ENCODE results near the gene ARHGDIA.
A peak's percentile ranks its signal among the peaks of the same experiment; 100 is the strongest.

Gene ARHGDIA

DNA sequence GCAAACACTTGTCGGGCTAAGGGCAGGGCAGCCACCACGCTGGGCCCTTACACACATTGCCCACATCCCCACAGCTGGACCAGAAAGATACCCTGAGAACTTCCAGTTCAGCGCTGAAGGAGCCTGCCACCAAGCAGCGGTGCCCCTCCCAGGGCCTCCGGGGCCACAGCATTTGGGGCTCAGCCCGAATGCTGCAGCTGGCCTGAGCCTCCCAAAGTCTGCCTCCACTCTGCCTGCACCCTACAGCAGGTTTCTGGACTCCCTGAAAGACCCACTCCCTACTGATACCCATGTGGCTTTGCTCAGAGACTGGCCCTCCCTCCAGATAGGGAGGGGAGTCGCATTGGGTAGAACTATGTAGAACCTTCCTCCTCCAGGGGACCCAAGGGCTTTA, 39.6 kb downstream of the ARHGDIA start:
- Histone ChIP-seq H3K27me3 (ENCODE audit: insufficient read depth, poor library complexity, severe bottlenecking) (no peaks in the 10 kb centered on the region), H3K4me1 (ENCODE audit: insufficient read depth, poor library complexity, severe bottlenecking) (peaks cover 8% of the 10 kb centered on the region)

DNA sequence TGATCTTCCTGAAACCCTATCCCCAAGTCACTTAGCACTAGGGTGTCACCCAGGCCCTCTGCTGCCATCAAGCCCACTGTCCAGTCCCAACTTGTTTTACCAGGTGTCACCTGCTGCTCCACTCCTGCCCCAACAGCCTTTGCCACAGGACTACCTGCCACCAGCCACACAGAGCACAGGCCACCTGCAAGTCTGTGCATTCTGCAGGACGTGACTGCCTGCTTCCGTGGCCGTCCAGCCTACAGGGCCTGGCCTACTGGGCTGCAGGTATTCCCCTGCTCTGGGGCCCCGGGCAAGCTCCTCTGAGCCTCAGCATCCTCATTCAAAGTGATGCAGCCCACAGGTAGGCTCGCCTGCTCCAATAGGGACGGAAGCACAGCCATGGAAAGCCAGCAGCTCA, 41.3 kb downstream of the ARHGDIA start:
- TF ChIP-seq, protein P1, sequence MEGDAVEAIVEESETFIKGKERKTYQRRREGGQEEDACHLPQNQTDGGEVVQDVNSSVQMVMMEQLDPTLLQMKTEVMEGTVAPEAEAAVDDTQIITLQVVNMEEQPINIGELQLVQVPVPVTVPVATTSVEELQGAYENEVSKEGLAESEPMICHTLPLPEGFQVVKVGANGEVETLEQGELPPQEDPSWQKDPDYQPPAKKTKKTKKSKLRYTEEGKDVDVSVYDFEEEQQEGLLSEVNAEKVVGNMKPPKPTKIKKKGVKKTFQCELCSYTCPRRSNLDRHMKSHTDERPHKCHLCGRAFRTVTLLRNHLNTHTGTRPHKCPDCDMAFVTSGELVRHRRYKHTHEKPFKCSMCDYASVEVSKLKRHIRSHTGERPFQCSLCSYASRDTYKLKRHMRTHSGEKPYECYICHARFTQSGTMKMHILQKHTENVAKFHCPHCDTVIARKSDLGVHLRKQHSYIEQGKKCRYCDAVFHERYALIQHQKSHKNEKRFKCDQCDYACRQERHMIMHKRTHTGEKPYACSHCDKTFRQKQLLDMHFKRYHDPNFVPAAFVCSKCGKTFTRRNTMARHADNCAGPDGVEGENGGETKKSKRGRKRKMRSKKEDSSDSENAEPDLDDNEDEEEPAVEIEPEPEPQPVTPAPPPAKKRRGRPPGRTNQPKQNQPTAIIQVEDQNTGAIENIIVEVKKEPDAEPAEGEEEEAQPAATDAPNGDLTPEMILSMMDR (IDR thresholded peaks at IDR 0.05; ENCODE audit: poor library complexity, severe bottlenecking): no peak
- Histone ChIP-seq H3K27me3 (ENCODE audit: insufficient read depth, poor library complexity, severe bottlenecking) (no peaks in the 10 kb centered on the region), H3K36me3 (ENCODE audit: low read depth) (no peaks in the 10 kb centered on the region), H3K4me3 (ENCODE audit: severe bottlenecking) (no peak overlapping the region), H3K27ac (ENCODE audit: poor library complexity, severe bottlenecking) (no peak overlapping the region), H3K4me1 (ENCODE audit: insufficient read depth, poor library complexity, severe bottlenecking) (peaks cover 8% of the 10 kb centered on the region), H3K9me3 (ENCODE audit: severe bottlenecking) (no peaks in the 10 kb centered on the region)
- DNase-seq (ENCODE audit: low spot score) (no peak), ATAC-seq (ENCODE audit: low read depth) (no peak)

More for the DNA sequence above, 39.6 kb downstream of the ARHGDIA start:
- TF ChIP-seq, protein P1 (IDR thresholded peaks at IDR 0.05; ENCODE audit: poor library complexity, severe bottlenecking): no peak
- H3K4me3 ChIP-seq (ENCODE audit: severe bottlenecking): no peak overlapping the region
- ATAC-seq (ENCODE audit: low read depth) (no peak), DNase-seq (ENCODE audit: low spot score) (no peak)
- H3K9me3 ChIP-seq (ENCODE audit: severe bottlenecking): no peaks in the 10 kb centered on the region
- H3K36me3 ChIP-seq (ENCODE audit: low read depth): no peaks in the 10 kb centered on the region
- peak overlapping the region; percentile 71 for H3K27ac ChIP-seq (ENCODE audit: poor library complexity, severe bottlenecking)

DNA sequence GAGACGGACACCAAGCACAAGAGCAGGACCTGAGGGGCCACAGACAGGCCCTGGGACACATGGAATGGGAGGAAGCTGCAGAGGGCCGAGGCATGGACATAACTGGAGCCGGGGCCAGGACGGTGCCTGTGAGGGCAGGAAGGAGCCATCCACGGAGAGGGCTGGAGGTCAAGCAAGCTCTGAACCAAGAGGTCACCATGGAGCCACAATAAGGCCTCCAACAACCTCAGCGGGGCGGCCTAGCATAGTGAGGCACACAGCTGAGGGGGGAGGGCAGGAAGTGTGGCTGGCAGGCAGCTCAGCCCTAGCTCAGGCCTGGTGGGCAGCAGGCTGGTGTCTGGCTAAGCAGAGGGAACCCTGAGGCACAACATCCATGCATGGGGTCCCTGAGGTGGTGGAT, 42.5 kb downstream of the ARHGDIA start:
- ATAC-seq (ENCODE audit: low read depth) (no peak), DNase-seq (ENCODE audit: low spot score) (no peak)
- no peaks in the 10 kb centered on the region for H3K9me3 ChIP-seq (ENCODE audit: severe bottlenecking)

DNA sequence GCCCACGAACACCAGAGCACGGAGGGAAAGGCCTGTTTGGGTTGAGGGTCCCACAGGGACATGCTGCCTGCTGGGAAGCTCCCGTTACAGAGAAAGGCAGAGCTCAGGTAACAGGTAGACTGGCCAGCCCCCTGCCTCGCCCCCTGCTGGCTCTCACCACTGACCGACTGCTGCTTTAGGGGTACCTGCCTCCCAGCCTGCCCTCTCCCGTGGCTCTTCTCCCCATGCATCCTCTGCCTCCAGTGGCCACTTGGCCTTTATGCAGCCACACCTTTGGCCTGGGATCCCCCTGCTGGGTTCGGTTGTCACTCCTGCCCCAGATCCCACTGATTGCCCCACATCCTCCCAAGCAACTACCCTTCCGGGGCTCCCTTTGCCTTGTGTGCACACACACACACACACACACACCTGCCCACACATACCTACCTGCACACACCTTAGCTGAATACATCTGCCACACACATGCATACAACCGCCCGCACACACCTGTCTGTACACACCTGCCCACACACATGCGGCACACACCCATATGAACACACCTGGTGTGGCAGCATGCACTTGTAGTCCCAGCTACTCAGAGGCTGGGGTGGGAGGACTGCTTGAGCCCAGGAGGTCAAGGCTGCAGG, 45.2 kb downstream of the ARHGDIA start:
- DNase-seq (ENCODE audit: low spot score): no peak
- Histone ChIP-seq H3K27ac (ENCODE audit: poor library complexity, severe bottlenecking) (no peak overlapping the region), H3K9me3 (ENCODE audit: severe bottlenecking) (no peaks in the 10 kb centered on the region), H3K4me1 (ENCODE audit: insufficient read depth, poor library complexity, severe bottlenecking) (no peaks in the 10 kb centered on the region), H3K36me3 (ENCODE audit: low read depth) (no peaks in the 10 kb centered on the region), H3K27me3 (ENCODE audit: insufficient read depth, poor library complexity, severe bottlenecking) (no peaks in the 10 kb centered on the region), H3K4me3 (ENCODE audit: severe bottlenecking) (no peak overlapping the region)
- ATAC-seq (ENCODE audit: low read depth): no peak; the same call in 2 of the 3 replicates
- TF ChIP-seq, protein P1 (IDR thresholded peaks at IDR 0.05; ENCODE audit: poor library complexity, severe bottlenecking): no peak

More for the DNA sequence above, 42.5 kb downstream of the ARHGDIA start:
- no peak overlapping the region for H3K4me3 ChIP-seq (ENCODE audit: severe bottlenecking)
- H3K4me1 ChIP-seq (ENCODE audit: insufficient read depth, poor library complexity, severe bottlenecking): peaks cover 8% of the 10 kb centered on the region
- H3K27ac ChIP-seq (ENCODE audit: poor library complexity, severe bottlenecking): no peak overlapping the region
- H3K27me3 ChIP-seq (ENCODE audit: insufficient read depth, poor library complexity, severe bottlenecking): no peaks in the 10 kb centered on the region
- H3K36me3 ChIP-seq (ENCODE audit: low read depth): no peaks in the 10 kb centered on the region
- TF ChIP-seq, protein P1 (IDR thresholded peaks at IDR 0.05; ENCODE audit: poor library complexity, severe bottlenecking): no peak

DNA sequence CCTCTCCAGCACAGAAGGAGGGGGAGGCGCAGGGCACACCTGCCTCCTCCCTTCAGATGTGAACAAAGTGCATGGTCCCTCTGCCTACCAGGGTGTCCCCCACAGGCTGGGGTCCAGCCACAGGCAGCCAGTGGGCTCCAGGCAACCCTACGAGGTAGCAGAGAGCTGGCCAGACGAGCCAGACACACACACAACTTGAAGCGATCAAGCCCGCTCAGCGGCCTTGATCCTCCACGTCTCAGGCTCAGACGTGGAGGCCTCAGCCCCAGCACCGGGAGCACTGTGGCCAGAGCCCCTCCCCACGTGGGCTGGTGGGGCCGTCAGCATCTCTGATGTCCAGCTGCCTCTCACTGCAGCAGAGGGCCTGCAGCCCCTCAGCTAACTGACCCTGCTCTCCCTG, 46.5 kb downstream of the ARHGDIA start:
- ATAC-seq (ENCODE audit: low read depth) (no peak), DNase-seq (ENCODE audit: low spot score) (no peak)
- Histone ChIP-seq H3K4me1 (ENCODE audit: insufficient read depth, poor library complexity, severe bottlenecking) (no peaks in the 10 kb centered on the region), H3K27ac (ENCODE audit: poor library complexity, severe bottlenecking) (no peak overlapping the region), H3K27me3 (ENCODE audit: insufficient read depth, poor library complexity, severe bottlenecking) (no peaks in the 10 kb centered on the region), H3K9me3 (ENCODE audit: severe bottlenecking) (no peaks in the 10 kb centered on the region), H3K36me3 (ENCODE audit: low read depth) (no peaks in the 10 kb centered on the region), H3K4me3 (ENCODE audit: severe bottlenecking) (no peak overlapping the region)
- TF ChIP-seq, protein P1 (IDR thresholded peaks at IDR 0.05; ENCODE audit: poor library complexity, severe bottlenecking): no peak

All from RWPE2 (cell line).